ENCODE measurements around the gene SLC12A8. TPM values are rescaled to one million over a fixed set of nuclear protein-coding genes. Genes with fewer than 3 reads are reported as not detected.

The SLC12A8 gene
- total and polyA plus RNA-seq, 3 experiments from 2014 or later: 0.91 to 1.0 TPM; not detected in 1

- no peak overlapping the region for H3K27ac Mint-ChIP-seq
- H3K4me1 ChIP-seq (ENCODE audit: insufficient read depth, low read length): no peaks in the 10 kb centered on the region
- no peaks in the 10 kb centered on the region for H3K9me3 Mint-ChIP-seq
- H3K36me3 ChIP-seq (ENCODE audit: insufficient read depth, low read length): no peaks in the 10 kb centered on the region
- POLR2A ChIA-PET: no interaction called here
- H3K27me3 ChIP-seq (ENCODE audit: insufficient read depth, low read length, poor library complexity, severe bottlenecking): no peaks in the 10 kb centered on the region
- CTCF ChIA-PET: no interaction called here
- H3K4me3 Mint-ChIP-seq: no peak overlapping the region
- peaks cover 0 to 8% of the 10 kb centered on the region in 2 donors for H3K27me3 Mint-ChIP-seq
- H3K4me3 ChIP-seq (ENCODE audit: low read length): no peak overlapping the region
- no peaks in the 10 kb centered on the region for H3K4me1 Mint-ChIP-seq
- no peaks in the 10 kb centered on the region for H3K9me3 ChIP-seq (ENCODE audit: low read length)
- no peak overlapping the region for H3K27ac ChIP-seq (ENCODE audit: low read depth, low read length)
- H3K36me3 Mint-ChIP-seq: no peaks in the 10 kb centered on the region
- no peak for DNase-seq
These were observed 21.8 kb downstream of the SLC12A8 start for GRCh38 chr3:125190786-125191185.

- H3K9me3 ChIP-seq (ENCODE audit: low read length): no peaks in the 10 kb centered on the region
- DNase-seq: no peak
- ChIA-PET CTCF (no interaction called here), POLR2A (no interaction called here)
- no peaks in the 10 kb centered on the region for H3K27me3 ChIP-seq (ENCODE audit: insufficient read depth, low read length, poor library complexity, severe bottlenecking)
- H3K27me3 Mint-ChIP-seq: peaks cover 0 to 8% of the 10 kb centered on the region in 2 donors
- H3K4me1 Mint-ChIP-seq: no peaks in the 10 kb centered on the region
- no peak overlapping the region for H3K4me3 ChIP-seq (ENCODE audit: low read length)
- H3K9me3 Mint-ChIP-seq: no peaks in the 10 kb centered on the region
- H3K36me3 Mint-ChIP-seq: no peaks in the 10 kb centered on the region
- H3K4me1 ChIP-seq (ENCODE audit: insufficient read depth, low read length): no peaks in the 10 kb centered on the region
- no peak overlapping the region for H3K27ac ChIP-seq (ENCODE audit: low read depth, low read length)
- no peaks in the 10 kb centered on the region for H3K36me3 ChIP-seq (ENCODE audit: insufficient read depth, low read length)
- no peak overlapping the region for H3K27ac Mint-ChIP-seq
- H3K4me3 Mint-ChIP-seq: no peak overlapping the region
These were observed 23.0 kb downstream of the SLC12A8 start for GRCh38 chr3:125189378-125190165.

GRCh38 chr3:125188955-125189354 lies 23.6 kb downstream of the SLC12A8 start:
- Histone ChIP-seq H3K36me3 (ENCODE audit: insufficient read depth, low read length) (no peaks in the 10 kb centered on the region), H3K4me3 (ENCODE audit: low read length) (no peak overlapping the region), H3K4me1 (ENCODE audit: insufficient read depth, low read length) (no peaks in the 10 kb centered on the region), H3K27ac (ENCODE audit: low read depth, low read length) (no peak overlapping the region), H3K27me3 (ENCODE audit: insufficient read depth, low read length, poor library complexity, severe bottlenecking) (no peaks in the 10 kb centered on the region), H3K9me3 (ENCODE audit: low read length) (no peaks in the 10 kb centered on the region)
- Mint-ChIP-seq H3K36me3 (no peaks in the 10 kb centered on the region), H3K9me3 (no peaks in the 10 kb centered on the region), H3K27me3 (peaks cover 0 to 8% of the 10 kb centered on the region in 2 donors), H3K4me1 (no peaks in the 10 kb centered on the region), H3K4me3 (no peak overlapping the region), H3K27ac (no peak overlapping the region)
- CTCF ChIA-PET: interaction anchor here (1.1 kb wide), 1 partner anchor 19 kb away, joined by 3 read pairs; no protein-coding TSS in a partner anchor
- DNase-seq: no peak
- POLR2A ChIA-PET: no interaction called here

GRCh38 chr3:125187599-125187910 lies 25.0 kb downstream of the SLC12A8 start:
- Mint-ChIP-seq H3K27me3 (peaks cover 0 to 4% of the 10 kb centered on the region in 2 donors), H3K27ac (no peak overlapping the region), H3K36me3 (no peaks in the 10 kb centered on the region), H3K4me1 (no peaks in the 10 kb centered on the region), H3K9me3 (no peaks in the 10 kb centered on the region), H3K4me3 (no peak overlapping the region)
- Histone ChIP-seq H3K27ac (ENCODE audit: low read depth, low read length) (no peak overlapping the region), H3K9me3 (ENCODE audit: low read length) (no peaks in the 10 kb centered on the region), H3K27me3 (ENCODE audit: insufficient read depth, low read length, poor library complexity, severe bottlenecking) (no peaks in the 10 kb centered on the region), H3K36me3 (ENCODE audit: insufficient read depth, low read length) (no peaks in the 10 kb centered on the region), H3K4me1 (ENCODE audit: insufficient read depth, low read length) (no peaks in the 10 kb centered on the region), H3K4me3 (ENCODE audit: low read length) (no peak overlapping the region)
- POLR2A ChIA-PET: no interaction called here
- DNase-seq: no peak
- CTCF ChIA-PET: interaction anchor here (1.1 kb wide), 1 partner anchor 15 kb away, joined by 4 read pairs; no protein-coding TSS in a partner anchor

- Histone ChIP-seq H3K27me3 (ENCODE audit: insufficient read depth, low read length, poor library complexity, severe bottlenecking) (no peaks in the 10 kb centered on the region), H3K36me3 (ENCODE audit: insufficient read depth, low read length) (no peaks in the 10 kb centered on the region), H3K9me3 (ENCODE audit: low read length) (no peaks in the 10 kb centered on the region), H3K4me1 (ENCODE audit: insufficient read depth, low read length) (no peaks in the 10 kb centered on the region), H3K4me3 (ENCODE audit: low read length) (no peak overlapping the region), H3K27ac (ENCODE audit: low read depth, low read length) (no peak overlapping the region)
- H3K27me3 Mint-ChIP-seq: no peaks in the 10 kb centered on the region
- ChIA-PET POLR2A (no interaction called here), CTCF (interaction anchor here (1.1 kb wide), 1 partner anchor 15 kb away, joined by 4 read pairs; no protein-coding TSS in a partner anchor)
- H3K9me3 Mint-ChIP-seq: no peaks in the 10 kb centered on the region
- H3K36me3 Mint-ChIP-seq: no peaks in the 10 kb centered on the region
- DNase-seq: no peak
- no peaks in the 10 kb centered on the region for H3K4me1 Mint-ChIP-seq
- H3K4me3 Mint-ChIP-seq: no peak overlapping the region
- H3K27ac Mint-ChIP-seq: peak overlapping the region in 2 of 8 donors; percentile 2 to 47
These were observed 25.5 kb downstream of the SLC12A8 start for GRCh38 chr3:125186800-125187598.

- DNase-seq: no peak
- Mint-ChIP-seq H3K36me3 (no peaks in the 10 kb centered on the region), H3K27me3 (no peaks in the 10 kb centered on the region), H3K4me3 (no peak overlapping the region), H3K27ac (peak overlapping the region in 1 of 8 donors; percentile 47), H3K9me3 (no peaks in the 10 kb centered on the region), H3K4me1 (no peaks in the 10 kb centered on the region)
- Histone ChIP-seq H3K36me3 (ENCODE audit: insufficient read depth, low read length) (no peaks in the 10 kb centered on the region), H3K27me3 (ENCODE audit: insufficient read depth, low read length, poor library complexity, severe bottlenecking) (no peaks in the 10 kb centered on the region), H3K9me3 (ENCODE audit: low read length) (no peaks in the 10 kb centered on the region), H3K4me3 (ENCODE audit: low read length) (no peak overlapping the region), H3K27ac (ENCODE audit: low read depth, low read length) (no peak overlapping the region), H3K4me1 (ENCODE audit: insufficient read depth, low read length) (no peaks in the 10 kb centered on the region)
- POLR2A ChIA-PET: no interaction called here
- CTCF ChIA-PET: no interaction called here
These were observed 26.2 kb downstream of the SLC12A8 start for GRCh38 chr3:125186261-125186787.

- no peak overlapping the region for H3K27ac ChIP-seq (ENCODE audit: low read depth, low read length)
- Mint-ChIP-seq H3K36me3 (no peaks in the 10 kb centered on the region), H3K27me3 (no peaks in the 10 kb centered on the region), H3K9me3 (no peaks in the 10 kb centered on the region), H3K27ac (no peak overlapping the region), H3K4me3 (no peak overlapping the region), H3K4me1 (no peaks in the 10 kb centered on the region)
- DNase-seq: no peak
- no peaks in the 10 kb centered on the region for H3K36me3 ChIP-seq (ENCODE audit: insufficient read depth, low read length)
- H3K27me3 ChIP-seq (ENCODE audit: insufficient read depth, low read length, poor library complexity, severe bottlenecking): no peaks in the 10 kb centered on the region
- no peak overlapping the region for H3K4me3 ChIP-seq (ENCODE audit: low read length)
- no peaks in the 10 kb centered on the region for H3K4me1 ChIP-seq (ENCODE audit: insufficient read depth, low read length)
- ChIA-PET POLR2A (no interaction called here), CTCF (no interaction called here)
- H3K9me3 ChIP-seq (ENCODE audit: low read length): no peaks in the 10 kb centered on the region
These were observed 26.7 kb downstream of the SLC12A8 start for GRCh38 chr3:125185805-125186204.

- no peaks in the 10 kb centered on the region for H3K9me3 Mint-ChIP-seq
- no peak overlapping the region for H3K4me3 Mint-ChIP-seq
- CTCF ChIA-PET: no interaction called here
These were observed 32.7 kb downstream of the SLC12A8 start for GRCh38 chr3:125179884-125180240.

More at GRCh38 chr3:125179884-125180240, 32.7 kb downstream of the SLC12A8 start:
- POLR2A ChIA-PET: no interaction called here
- H3K27ac Mint-ChIP-seq: no peak overlapping the region
- Histone ChIP-seq H3K4me3 (ENCODE audit: low read length) (no peak overlapping the region), H3K9me3 (ENCODE audit: low read length) (no peaks in the 10 kb centered on the region), H3K4me1 (ENCODE audit: insufficient read depth, low read length) (no peaks in the 10 kb centered on the region), H3K36me3 (ENCODE audit: insufficient read depth, low read length) (no peaks in the 10 kb centered on the region), H3K27ac (ENCODE audit: low read depth, low read length) (no peak overlapping the region), H3K27me3 (ENCODE audit: insufficient read depth, low read length, poor library complexity, severe bottlenecking) (no peaks in the 10 kb centered on the region)
- H3K36me3 Mint-ChIP-seq: no peaks in the 10 kb centered on the region
- no peak for DNase-seq
- peaks cover 0 to 2% of the 10 kb centered on the region in 2 donors for H3K27me3 Mint-ChIP-seq
- H3K4me1 Mint-ChIP-seq: no peaks in the 10 kb centered on the region
